ENCODE results near the gene PCBP2. TPM values are rescaled to one million over a fixed set of nuclear protein-coding genes. Genes with fewer than 3 reads are reported as not detected.

Gene PCBP2
- total RNA-seq, 1 donor from 2014 or later = 350 TPM

GRCh38 chr12:53502983-53503728 lies 51.3 kb downstream of the PCBP2 start:
- Histone ChIP-seq H3K36me3 (ENCODE audit: control insufficient read depth, insufficient read depth, low read length) (peaks cover 5% of the 10 kb centered on the region), H3K4me3 (ENCODE audit: low read depth, low read length) (no peak overlapping the region), H3K27me3 (ENCODE audit: control insufficient read depth, insufficient read depth, low read length) (no peaks in the 10 kb centered on the region)
- no peak for TF ChIP-seq CTCF (IDR thresholded peaks at IDR 0.05; ENCODE audit: insufficient read depth, low read length, poor library complexity, severe bottlenecking)
- DNase-seq (ENCODE audit: low read depth) = no peak

GRCh38 chr12:53504004-53504920 lies 52.4 kb downstream of the PCBP2 start:
- no peak for TF ChIP-seq CTCF (IDR thresholded peaks at IDR 0.05; ENCODE audit: insufficient read depth, low read length, poor library complexity, severe bottlenecking)
- DNase-seq (ENCODE audit: low read depth) = no peak
- Histone ChIP-seq H3K27me3 (ENCODE audit: control insufficient read depth, insufficient read depth, low read length) (no peaks in the 10 kb centered on the region), H3K36me3 (ENCODE audit: control insufficient read depth, insufficient read depth, low read length) (peaks cover 5% of the 10 kb centered on the region), H3K4me3 (ENCODE audit: low read depth, low read length) (no peak overlapping the region)

GRCh38 chr12:53505086-53505485 lies 53.2 kb downstream of the PCBP2 start:
- DNase-seq (ENCODE audit: low read depth) = no peak
- no peaks in the 10 kb centered on the region for H3K27me3 ChIP-seq (ENCODE audit: control insufficient read depth, insufficient read depth, low read length)
- no peak for TF ChIP-seq CTCF (IDR thresholded peaks at IDR 0.05; ENCODE audit: insufficient read depth, low read length, poor library complexity, severe bottlenecking)
- peaks cover 5% of the 10 kb centered on the region for H3K36me3 ChIP-seq (ENCODE audit: control insufficient read depth, insufficient read depth, low read length)
- no peak overlapping the region for H3K4me3 ChIP-seq (ENCODE audit: low read depth, low read length)

GRCh38 chr12:53505555-53506449 lies 53.9 kb downstream of the PCBP2 start:
- no peak for TF ChIP-seq CTCF (IDR thresholded peaks at IDR 0.05; ENCODE audit: insufficient read depth, low read length, poor library complexity, severe bottlenecking)

GRCh38 chr12:53506450-53506785 lies 54.5 kb downstream of the PCBP2 start:
- DNase-seq (ENCODE audit: low read depth) = no peak
- no peak for TF ChIP-seq CTCF (IDR thresholded peaks at IDR 0.05; ENCODE audit: insufficient read depth, low read length, poor library complexity, severe bottlenecking)
- no peaks in the 10 kb centered on the region for H3K27me3 ChIP-seq (ENCODE audit: control insufficient read depth, insufficient read depth, low read length)
- peaks cover 5% of the 10 kb centered on the region for H3K36me3 ChIP-seq (ENCODE audit: control insufficient read depth, insufficient read depth, low read length)
- H3K4me3 ChIP-seq (ENCODE audit: low read depth, low read length) = no peak overlapping the region

More at GRCh38 chr12:53505555-53506449, 53.9 kb downstream of the PCBP2 start:
- Histone ChIP-seq H3K27me3 (ENCODE audit: control insufficient read depth, insufficient read depth, low read length) (no peaks in the 10 kb centered on the region), H3K4me3 (ENCODE audit: low read depth, low read length) (no peak overlapping the region), H3K36me3 (ENCODE audit: control insufficient read depth, insufficient read depth, low read length) (peaks cover 5% of the 10 kb centered on the region)
- no peak for DNase-seq (ENCODE audit: low read depth)
